Neuronal stem cell (in vitro differentiated cells): ENCODE data around the gene SORT1.

Experiments used
- DNase-seq: peaks from one replicate; pipeline ENCODE4 v3.0.0-alpha.2; 2013; ENCODE audit warnings: low spot score
- H2AFZ ChIP-seq: one replicate; pipeline ENCODE4 v1.6.1; 2013; ENCODE audit warnings: mild to moderate bottlenecking, low read length, inconsistent platforms
- H2AK5ac ChIP-seq: 2 replicates; pipeline ENCODE4 v1.6.1; 2013; ENCODE audit warnings: low read depth, mild to moderate bottlenecking, inconsistent platforms, low read length, moderate library complexity, mixed read lengths
- H2BK120ac ChIP-seq: 2 replicates; pipeline ENCODE4 v1.6.1; 2013; ENCODE audit warnings: low read depth, mild to moderate bottlenecking, inconsistent platforms, low read length, moderate library complexity, mixed read lengths
- H2BK12ac ChIP-seq: one replicate; pipeline ENCODE4 v1.6.1; 2013; ENCODE audit warnings: low read length, inconsistent platforms
- H2BK15ac ChIP-seq: 2 replicates; pipeline ENCODE4 v1.6.1; 2013; ENCODE audit warnings: mild to moderate bottlenecking, low read length, inconsistent platforms, mixed read lengths
- H2BK5ac ChIP-seq: one replicate; pipeline ENCODE4 v1.6.1; 2013; ENCODE audit warnings: inconsistent platforms, mild to moderate bottlenecking, low read length, moderate library complexity
- H3K14ac ChIP-seq: one replicate; pipeline ENCODE4 v1.6.1; 2013; ENCODE audit warnings: low read length, inconsistent platforms
- H3K18ac ChIP-seq: 2 replicates; pipeline ENCODE4 v1.6.1; 2013; ENCODE audit warnings: low read length, inconsistent platforms
- H3K23ac ChIP-seq: 2 replicates; pipeline ENCODE4 v1.6.1; 2013; ENCODE audit warnings: low read depth, mild to moderate bottlenecking, mixed read lengths, low read length, inconsistent platforms; ENCODE audit not compliant: poor library complexity
- H3K27ac ChIP-seq: replicated peaks from 3 replicates; pipeline ENCODE4 v1.5.1; 2013; ENCODE audit warnings: low read length, inconsistent platforms
- H3K27me3 ChIP-seq, 3 experiments: 2 replicates each; pipeline ENCODE4 v1.6.1; 2013; ENCODE audit warnings: low read length in 3 of 3, mild to moderate bottlenecking in 2 of 3, inconsistent platforms in 1 of 3, low read depth in 1 of 3, mixed read lengths in 1 of 3, moderate library complexity in 1 of 3; ENCODE audit not compliant: control insufficient read depth in 3 of 3, insufficient read depth in 3 of 3
- H3K36me3 ChIP-seq, 2 donors: replicated peaks in 1 of 2; 2 replicates each; pipeline ENCODE4 v1.6.1; 2013; ENCODE audit warnings: low read length in 2 of 2; ENCODE audit not compliant: control insufficient read depth in 2 of 2, insufficient read depth in 2 of 2
- H3K4ac ChIP-seq: 2 replicates; pipeline ENCODE4 v1.6.1; 2013; ENCODE audit warnings: inconsistent platforms, mild to moderate bottlenecking, low read length, moderate library complexity
- H3K4me1 ChIP-seq, 2 donors: 1 replicate in 1 of 2; 2 replicates in 1 of 2; pipeline ENCODE4 v1.6.1; 2013; ENCODE audit warnings: low read length in 2 of 2, low read depth in 1 of 2; ENCODE audit not compliant: control insufficient read depth in 2 of 2, insufficient read depth in 1 of 2
- H3K4me2 ChIP-seq: one replicate; pipeline ENCODE4 v1.6.1; 2013; ENCODE audit warnings: mild to moderate bottlenecking, low read length, inconsistent platforms; ENCODE audit not compliant: insufficient read depth, poor library complexity, severe bottlenecking
- H3K4me3 ChIP-seq, 2 donors: 2 replicates each; pipeline ENCODE4 v1.5.1; 2013; ENCODE audit warnings: low read length in 2 of 2, mild to moderate bottlenecking in 2 of 2, inconsistent platforms in 1 of 2, moderate library complexity in 1 of 2
- H3K79me1 ChIP-seq: one replicate; pipeline ENCODE4 v1.6.1; 2013; ENCODE audit warnings: low read depth, mild to moderate bottlenecking, inconsistent platforms, low read length, moderate library complexity
- H3K9ac ChIP-seq: one replicate; pipeline ENCODE4 v1.6.1; 2013; ENCODE audit warnings: mild to moderate bottlenecking, low read depth, low read length, inconsistent platforms; ENCODE audit not compliant: poor library complexity
- H3K9me3 ChIP-seq, 2 donors: replicated peaks in 1 of 2; 2 replicates each; pipeline versions ENCODE3 to v1.6.1; 2013; ENCODE audit warnings: low read length in 2 of 2, mild to moderate bottlenecking in 2 of 2, inconsistent platforms in 1 of 2, low read depth in 1 of 2, mixed read lengths in 1 of 2, moderate library complexity in 1 of 2; ENCODE audit not compliant: control insufficient read depth in 2 of 2, insufficient read depth in 1 of 2
- H4K8ac ChIP-seq: one replicate; pipeline ENCODE4 v1.6.1; 2013; ENCODE audit warnings: low read depth, mild to moderate bottlenecking, inconsistent platforms, low read length, moderate library complexity
- H4K91ac ChIP-seq: one replicate; pipeline ENCODE4 v1.6.1; 2013; ENCODE audit warnings: low read length, low read depth, mild to moderate bottlenecking, inconsistent platforms; ENCODE audit not compliant: poor library complexity
- WGBS, 2 donors: extraction: QIAGEN DNeasy Blood & Tissue Kit; methylation state at CpG; one replicate each; pipeline ENCODE4 v1.1.7; 2013; ENCODE audit warnings: missing lambda C conversion rate in 2 of 2, mixed read lengths in 1 of 2; ENCODE audit not compliant: insufficient read length in 2 of 2, insufficient replicate concordance in 1 of 2; ENCODE audit errors: extremely low coverage in 2 of 2; 5-methylcytosine and 5-hydroxymethylcytosine counted together

SORT1 gene

GRCh38 chr1:109388884-109389637, 8.7 kb downstream of the SORT1 start:
- WGBS, 2 donors, result no CpG with 5 or more reads among the region's 7 CpGs
- Histone ChIP-seq H3K14ac (no peak overlapping the region), H3K9ac (no peak overlapping the region), H3K79me1 (peaks cover 2% of the 10 kb centered on the region), H3K9me3 (peaks cover 2 to 4% of the 10 kb centered on the region in 2 donors), H3K4me3 (no peak overlapping the region), H3K36me3 (no peaks in the 10 kb centered on the region), H3K18ac (no peak overlapping the region), H2BK12ac (no peak overlapping the region), H2AFZ (no peak overlapping the region), H3K4me2 (no peak overlapping the region), H2BK15ac (no peak overlapping the region), H3K23ac (no peak overlapping the region), H2BK120ac (no peak overlapping the region), H2AK5ac (no peak overlapping the region), H3K27me3 (no peaks in the 10 kb centered on the region), H4K8ac (no peak overlapping the region), H3K4me1 (peaks cover 5 to 17% of the 10 kb centered on the region in 2 donors), H3K4ac (no peak overlapping the region), H4K91ac (no peak overlapping the region), H3K27ac (no peak overlapping the region), H2BK5ac (no peak overlapping the region)
- no peak for DNase-seq

DNA sequence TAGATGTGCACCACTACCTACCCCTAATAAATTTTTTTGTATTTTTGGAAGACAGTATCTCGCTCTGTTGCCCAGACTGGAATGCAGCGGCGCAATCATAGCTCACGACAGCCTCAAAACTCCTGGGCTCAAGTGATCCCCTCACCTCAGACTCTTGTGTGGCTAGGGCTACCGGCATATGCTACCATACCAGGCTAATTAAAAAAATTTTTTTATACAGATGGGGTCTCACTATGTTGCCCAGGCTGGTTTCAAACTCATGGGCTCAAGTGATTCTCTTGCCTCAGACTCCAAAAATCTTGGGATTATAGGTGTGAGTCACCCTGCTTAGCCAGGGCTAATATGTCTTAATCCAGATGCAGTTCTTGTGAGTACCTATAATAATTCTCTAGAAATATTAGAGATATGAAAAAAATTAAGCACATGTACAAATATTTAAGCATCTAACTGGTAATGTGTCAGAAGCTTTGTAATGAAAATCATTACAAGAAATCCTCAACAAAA, 9.5 kb downstream of the SORT1 start:
- Histone ChIP-seq H3K4me1 (peaks cover 6 to 12% of the 10 kb centered on the region in 2 donors), H3K9me3 (peaks cover 2 to 4% of the 10 kb centered on the region in 2 donors), H3K18ac (no peak overlapping the region), H2BK120ac (no peak overlapping the region), H3K9ac (no peak overlapping the region), H3K14ac (no peak overlapping the region), H3K4me2 (no peak overlapping the region), H3K79me1 (peaks cover 2% of the 10 kb centered on the region), H4K91ac (no peak overlapping the region), H3K23ac (no peak overlapping the region), H2AFZ (no peak overlapping the region), H3K4me3 (no peak overlapping the region), H2BK15ac (no peak overlapping the region), H3K27me3 (no peaks in the 10 kb centered on the region), H4K8ac (no peak overlapping the region), H2BK5ac (no peak overlapping the region), H3K27ac (no peak overlapping the region), H3K4ac (no peak overlapping the region), H2BK12ac (no peak overlapping the region), H3K36me3 (no peaks in the 10 kb centered on the region), H2AK5ac (no peak overlapping the region)
- WGBS, 2 donors, result no CpG with 5 or more reads among the region's 5 CpGs
- no peak for DNase-seq

DNA sequence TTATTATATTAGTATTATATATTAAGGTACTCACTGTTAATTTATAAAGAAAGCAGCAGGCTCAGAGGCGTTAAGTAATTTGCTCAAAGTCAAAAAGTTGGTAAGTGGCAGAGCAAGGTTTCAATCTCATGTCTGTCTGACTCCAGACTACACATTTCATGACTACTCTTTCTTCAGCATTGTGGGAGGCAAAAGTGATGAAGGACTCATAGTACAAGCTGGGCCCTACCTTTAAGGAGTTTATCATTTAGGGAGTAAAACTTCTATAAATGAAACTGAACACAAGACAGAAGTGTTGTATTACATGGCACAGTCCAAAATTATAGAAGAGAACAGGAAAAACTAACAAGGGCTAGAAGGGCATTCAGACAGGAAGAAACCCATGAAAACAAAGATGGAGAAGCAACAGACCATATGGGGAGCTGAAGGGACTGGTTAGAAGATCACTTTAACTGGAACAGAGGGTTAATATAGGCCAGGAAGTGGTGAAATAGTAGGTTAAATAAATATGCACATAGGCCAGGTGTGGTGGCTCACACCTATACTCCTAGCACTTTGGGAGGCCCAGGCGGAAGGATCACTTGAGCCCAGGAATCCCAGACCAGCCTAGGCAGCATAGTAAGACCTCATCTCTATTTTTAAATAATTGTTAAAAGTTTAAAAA, 11.5 kb downstream of the SORT1 start:
- Histone ChIP-seq H3K36me3 (no peaks in the 10 kb centered on the region), H3K4me3 (no peak overlapping the region), H3K27me3 (no peaks in the 10 kb centered on the region), H2AK5ac (no peak overlapping the region), H4K8ac (no peak overlapping the region), H3K4me2 (no peak overlapping the region), H3K9ac (no peak overlapping the region), H2BK120ac (no peak overlapping the region), H3K14ac (no peak overlapping the region), H3K9me3 (peaks cover 2 to 4% of the 10 kb centered on the region in 2 donors), H3K18ac (no peak overlapping the region), H4K91ac (no peak overlapping the region), H3K23ac (no peak overlapping the region), H3K4me1 (peaks cover 0 to 8% of the 10 kb centered on the region in 2 donors), H3K4ac (no peak overlapping the region), H3K79me1 (peaks cover 2% of the 10 kb centered on the region), H2BK12ac (no peak overlapping the region), H2AFZ (no peak overlapping the region), H3K27ac (no peak overlapping the region), H2BK5ac (no peak overlapping the region), H2BK15ac (no peak overlapping the region)
- no CpG with 5 or more reads among the region's 2 CpGs for WGBS, 2 donors
- DNase-seq, result no peak

GRCh38 chr1:109385417-109385816, 12.3 kb downstream of the SORT1 start:
- no peak overlapping the region for H4K91ac ChIP-seq
- H2BK5ac ChIP-seq, result no peak overlapping the region

More at GRCh38 chr1:109385417-109385816, 12.3 kb downstream of the SORT1 start:
- no peak overlapping the region for H3K4me2 ChIP-seq
- no peak overlapping the region for H3K4me3 ChIP-seq
- H3K9ac ChIP-seq, result no peak overlapping the region
- peaks cover 0 to 8% of the 10 kb centered on the region in 2 donors for H3K4me1 ChIP-seq
- H3K4ac ChIP-seq, result no peak overlapping the region
- no peaks in the 10 kb centered on the region for H3K27me3 ChIP-seq
- H2AK5ac ChIP-seq, result no peak overlapping the region
- H4K8ac ChIP-seq, result no peak overlapping the region
- H3K18ac ChIP-seq, result no peak overlapping the region
- no peak overlapping the region for H3K23ac ChIP-seq
- no peak overlapping the region for H2BK120ac ChIP-seq
- no peaks in the 10 kb centered on the region for H3K36me3 ChIP-seq
- H3K79me1 ChIP-seq, result no peaks in the 10 kb centered on the region
- no peak overlapping the region for H2AFZ ChIP-seq
- H2BK15ac ChIP-seq, result no peak overlapping the region
- H3K14ac ChIP-seq, result no peak overlapping the region
- H3K27ac ChIP-seq, result no peak overlapping the region
- no CpG with 5 or more reads among the region's 2 CpGs for WGBS, 2 donors
- H2BK12ac ChIP-seq, result no peak overlapping the region
- no peak for DNase-seq
- peaks cover 2 to 4% of the 10 kb centered on the region in 2 donors for H3K9me3 ChIP-seq
